Measurements from ENCODE around the gene BAIAP2. TPM values are rescaled to one million over a fixed set of nuclear protein-coding genes. Genes with fewer than 3 reads are reported as not detected.
"Not testable (repeated sequence)": the region's sequence is repeated elsewhere in the genome, so short reads cannot be mapped to it uniquely, and the experiment has no call there.

Gene BAIAP2
- polyA plus RNA-seq, 4 donors, result 37.8 to 51.1 (median 44.0) TPM

DNA sequence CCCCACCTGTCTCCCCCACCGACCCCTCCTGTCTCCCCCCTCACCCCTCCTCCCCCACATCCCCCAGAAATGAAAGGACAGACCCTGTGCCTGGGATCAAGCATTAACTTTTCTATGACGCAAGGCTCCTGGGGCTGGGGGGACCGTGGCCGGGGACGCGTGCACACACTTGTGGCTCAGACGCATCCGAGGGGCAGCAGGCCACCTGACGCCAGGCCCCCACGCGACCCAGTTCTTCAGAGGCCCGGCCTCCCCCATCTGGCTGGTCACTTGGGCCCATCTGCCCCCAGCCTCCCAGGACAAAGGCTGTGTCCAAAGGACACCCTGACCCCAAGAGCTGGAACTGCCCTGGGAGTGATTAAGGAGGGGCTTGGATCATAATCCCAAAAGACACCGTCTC lies 116.3 kb downstream of the BAIAP2 start:
- DNase-seq (ENCODE audit: low read depth in 4 of 4, low spot score in 3 of 4), result no peak

DNA sequence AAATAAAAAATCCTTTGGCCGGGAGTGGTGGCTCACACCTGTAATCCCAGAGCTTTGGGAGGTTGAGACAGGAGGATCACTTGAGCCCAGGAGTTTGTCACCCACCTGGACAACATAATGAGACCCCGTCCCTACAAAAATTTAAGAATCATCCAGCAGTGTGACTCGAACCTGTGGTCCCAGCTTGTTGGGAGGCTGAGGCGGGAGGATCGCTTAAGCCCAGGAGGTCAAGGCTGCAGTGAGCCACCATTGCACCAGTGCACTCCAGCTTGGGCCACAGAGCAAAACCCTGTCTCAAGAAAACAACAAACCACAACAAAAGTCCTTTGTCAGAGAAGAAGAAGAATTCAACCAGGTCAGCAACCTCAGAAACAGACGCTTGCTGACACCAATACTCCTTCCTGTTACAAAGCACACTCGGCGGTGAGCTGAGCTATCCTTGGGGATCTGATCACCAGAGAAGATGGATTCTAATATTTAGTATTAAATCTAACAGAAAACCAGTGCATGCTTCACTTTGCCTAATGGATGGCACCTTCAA lies 117.4 kb downstream of the BAIAP2 start:
- DNase-seq (ENCODE audit: low read depth in 4 of 4, low spot score in 3 of 4), result no peak

DNA sequence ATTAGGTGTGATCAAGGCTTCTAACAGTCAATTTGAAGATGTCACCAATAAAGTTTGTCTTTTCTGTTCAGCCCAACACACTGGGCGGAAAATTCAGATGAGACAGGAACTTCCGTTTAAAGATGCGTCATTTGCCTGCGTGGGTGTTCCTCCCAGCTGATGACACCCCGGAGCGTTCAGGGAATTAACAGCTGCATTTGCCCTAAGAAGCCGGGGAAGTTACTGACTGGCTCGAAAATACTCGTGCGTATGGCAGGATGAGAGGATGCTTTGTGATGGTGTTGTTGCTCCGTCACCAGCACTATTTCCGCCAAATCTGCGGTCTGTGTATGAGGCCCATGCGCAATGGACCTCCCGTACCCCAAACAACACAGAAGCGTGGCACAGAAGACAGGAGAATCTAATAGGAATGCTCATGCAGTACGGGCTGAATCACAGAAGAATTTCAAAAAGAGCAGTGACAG lies 118.4 kb downstream of the BAIAP2 start:
- no peak for DNase-seq (ENCODE audit: low read depth in 4 of 4, low spot score in 3 of 4)

DNA sequence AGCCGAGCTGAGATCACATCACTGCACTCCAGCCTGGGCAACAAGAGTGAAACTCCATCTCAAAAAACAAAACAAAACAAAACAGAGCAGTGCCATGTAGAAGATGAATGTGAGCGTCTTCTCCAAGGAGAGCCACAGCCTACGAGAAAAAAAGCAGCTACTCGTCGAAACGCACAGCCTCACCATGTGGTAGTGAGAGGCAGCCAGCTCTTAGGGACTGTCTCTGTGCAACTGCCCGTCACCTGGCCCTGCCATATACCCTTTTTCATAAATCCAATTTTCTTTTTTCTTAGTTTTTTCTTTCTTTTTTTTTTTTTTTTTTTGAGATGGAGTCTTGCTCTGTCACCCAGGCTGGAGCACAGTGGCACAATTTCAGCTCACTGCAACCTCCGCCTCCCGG lies 119.1 kb downstream of the BAIAP2 start:
- not testable (repeated sequence) for DNase-seq (ENCODE audit: low read depth in 4 of 4, low spot score in 3 of 4)

DNA sequence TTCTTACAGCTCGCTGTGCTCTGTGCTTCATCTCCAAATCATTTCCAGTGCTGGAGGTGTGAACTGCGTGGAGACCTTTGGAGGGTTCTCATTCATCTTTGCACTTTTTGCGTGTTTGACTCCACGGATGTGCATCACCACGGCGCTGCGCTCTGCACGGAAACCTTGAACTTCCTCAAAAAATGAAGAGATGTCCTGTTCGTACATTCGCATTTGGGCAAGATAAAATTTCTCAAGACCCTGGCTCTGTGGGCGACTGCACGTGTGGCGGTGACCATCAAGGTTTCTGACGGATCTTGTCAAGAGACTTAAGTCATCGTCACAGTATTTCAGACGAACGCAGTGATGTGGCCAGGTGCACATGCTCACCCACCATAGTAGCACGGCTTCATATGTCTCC lies 120.0 kb downstream of the BAIAP2 start:
- no peak for DNase-seq (ENCODE audit: low read depth in 4 of 4, low spot score in 3 of 4)

DNA sequence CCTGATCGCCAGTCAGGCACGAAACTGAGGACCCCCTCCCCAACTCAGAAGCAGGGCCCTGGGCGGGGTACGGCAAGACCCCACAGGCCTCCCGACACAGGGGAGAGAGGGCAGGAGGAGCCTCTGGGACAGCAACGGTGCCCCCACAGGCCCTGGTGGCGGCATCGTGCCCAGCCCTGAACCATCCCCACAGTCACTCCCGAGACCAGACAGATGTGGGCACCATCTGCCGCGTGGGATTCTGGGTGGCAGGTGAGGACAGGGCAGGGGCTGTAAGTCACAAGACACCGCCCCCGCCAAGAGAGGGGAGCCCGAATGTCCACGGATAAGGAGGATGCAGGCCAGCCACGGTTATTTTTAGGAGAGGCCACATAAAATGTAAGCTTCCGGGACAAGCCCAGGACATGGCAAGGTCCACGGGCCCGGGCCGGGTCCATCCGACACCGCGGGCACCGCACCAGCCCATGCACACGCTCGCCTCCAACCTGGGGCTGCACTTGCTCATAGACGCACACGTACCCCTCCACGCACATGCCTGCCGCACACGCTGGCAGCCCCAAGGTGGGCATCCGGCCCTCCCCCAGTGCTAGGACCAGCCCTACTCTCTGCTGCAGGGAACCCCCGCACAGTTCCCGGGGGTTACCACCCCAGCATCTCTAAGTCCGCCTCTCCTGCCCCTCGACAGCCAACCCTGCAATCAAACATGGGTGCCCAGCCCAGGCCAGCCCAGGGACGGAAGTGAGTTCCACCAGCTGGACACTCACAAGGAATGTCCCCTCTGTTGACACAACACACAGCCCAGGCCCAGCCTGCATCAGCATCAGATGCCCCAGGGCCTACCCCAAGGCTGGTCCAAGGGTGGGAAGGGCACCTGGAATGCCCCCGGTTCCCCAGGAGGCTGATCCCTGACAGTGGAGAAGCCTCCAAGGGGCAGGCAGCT lies 122.2 kb downstream of the BAIAP2 start:
- DNase-seq (ENCODE audit: low read depth in 4 of 4, low spot score in 3 of 4), result no peak

DNA sequence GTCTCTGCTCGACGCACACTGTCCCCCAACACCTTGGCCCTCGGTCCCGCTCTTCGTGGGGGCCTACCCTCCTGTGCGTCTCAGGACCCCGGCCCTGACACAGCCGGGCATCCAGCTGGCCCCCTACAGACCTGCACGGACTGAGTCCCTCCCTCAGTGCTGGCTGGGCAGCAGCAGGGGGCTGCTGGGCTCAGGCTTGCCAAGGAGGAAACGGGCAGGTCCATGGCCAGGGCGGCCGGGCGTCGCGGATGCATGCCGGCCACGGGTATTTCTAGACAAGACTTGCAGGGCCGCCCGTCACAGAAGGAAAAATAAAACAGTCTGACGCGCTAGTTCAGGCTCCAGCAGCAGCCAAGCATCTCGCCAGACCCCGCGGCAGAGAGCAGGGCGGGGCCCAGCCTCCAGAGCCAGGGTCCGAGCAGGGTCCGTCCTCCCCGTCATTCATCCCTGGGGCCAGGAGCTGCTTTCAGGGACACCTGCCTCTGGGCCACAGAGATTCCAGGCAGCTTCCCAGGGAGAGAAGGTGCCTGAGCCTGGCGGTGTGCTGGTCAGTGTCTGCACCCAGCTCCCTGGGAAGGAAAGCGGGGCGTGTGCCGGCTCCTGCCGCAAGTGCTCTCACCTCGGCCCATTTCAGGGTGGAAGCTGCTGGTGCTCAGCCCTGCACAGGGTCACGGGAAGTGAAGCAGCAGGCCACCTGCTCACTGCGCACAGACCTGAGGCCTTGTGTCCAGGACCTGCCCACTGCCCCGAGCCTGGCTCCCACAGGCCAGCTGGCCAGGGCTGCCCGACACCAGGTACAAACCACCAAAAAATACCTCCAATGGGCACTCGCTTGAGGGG lies 123.1 kb downstream of the BAIAP2 start:
- no peak for DNase-seq (ENCODE audit: low read depth in 4 of 4, low spot score in 3 of 4)

DNA sequence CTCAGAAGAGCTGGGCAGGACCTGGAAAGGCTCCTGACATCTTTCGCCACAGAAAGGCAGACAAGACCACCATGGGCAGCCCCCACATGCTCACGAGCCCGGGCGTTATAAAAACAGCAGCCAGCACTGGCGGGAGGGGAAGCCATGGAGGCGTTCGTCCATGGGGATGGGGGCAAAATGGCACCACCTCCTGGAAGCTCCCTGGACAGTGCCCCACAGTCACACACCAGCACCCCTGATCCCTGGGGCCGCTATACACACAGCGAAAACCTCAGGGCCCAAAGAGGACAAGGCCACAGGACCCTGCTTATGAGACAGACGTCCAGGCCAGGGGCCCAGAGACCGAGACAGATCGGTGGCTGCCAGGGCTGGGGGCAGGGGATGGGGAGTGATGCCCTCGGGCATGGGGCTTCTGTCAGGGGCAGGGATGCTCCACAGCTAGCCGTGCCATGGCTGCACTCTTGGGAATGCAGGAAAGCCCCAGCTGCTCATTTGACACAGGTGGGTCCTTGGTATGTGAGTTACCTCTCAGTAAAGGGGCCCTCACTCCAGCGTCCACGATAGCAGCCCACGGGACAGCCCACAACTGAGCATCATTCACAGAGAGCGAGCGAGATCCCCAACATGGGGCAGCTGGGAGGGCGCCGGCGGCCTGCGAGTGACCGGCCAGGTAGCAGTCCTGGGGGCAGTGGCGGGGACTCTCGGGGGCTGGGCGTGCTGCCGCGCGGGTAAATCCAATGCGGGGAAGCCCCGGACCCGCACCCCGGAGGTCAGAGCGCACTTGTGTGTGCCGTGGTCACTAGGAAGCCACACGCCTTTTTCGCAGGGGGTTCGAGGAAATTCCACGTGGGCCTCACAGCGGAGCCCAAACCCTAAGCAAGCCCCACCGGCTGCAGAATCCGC lies 124.0 kb downstream of the BAIAP2 start:
- DNase-seq (ENCODE audit: low read depth in 4 of 4, low spot score in 3 of 4), result no peak

DNA sequence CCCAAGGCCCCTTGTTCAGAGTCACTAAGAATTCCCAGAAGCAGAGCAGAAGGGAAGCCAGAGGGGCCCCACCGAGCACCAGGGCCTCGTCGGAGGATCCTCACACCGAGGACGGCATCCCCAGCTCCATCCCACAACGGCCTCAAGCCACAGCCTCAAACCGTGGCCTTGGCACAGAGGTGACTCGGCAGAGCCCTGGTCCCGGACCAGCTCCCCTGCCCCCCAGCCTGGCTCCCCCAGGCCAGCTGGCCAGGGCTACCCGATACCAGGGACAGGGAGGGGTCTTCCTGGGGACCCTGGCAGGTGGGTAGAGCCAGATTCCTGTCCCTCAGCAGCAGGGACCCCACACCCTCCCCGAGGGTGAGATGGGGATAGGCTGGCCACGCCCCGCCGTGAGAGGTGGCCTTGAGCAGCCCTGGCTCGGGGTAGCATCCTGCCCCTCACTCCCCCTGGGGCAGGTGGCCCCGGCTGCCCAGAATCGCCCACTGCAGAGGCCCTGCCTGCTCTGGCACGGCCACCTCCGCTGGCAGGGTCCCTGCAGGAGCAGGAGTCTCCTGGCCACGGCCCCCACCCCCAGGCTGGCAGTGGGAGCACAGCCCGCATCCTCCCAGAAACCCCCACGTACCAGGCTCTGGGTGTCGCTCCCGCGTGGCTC lies 124.8 kb downstream of the BAIAP2 start:
- DNase-seq (ENCODE audit: low read depth in 4 of 4, low spot score in 3 of 4), result no peak

DNA sequence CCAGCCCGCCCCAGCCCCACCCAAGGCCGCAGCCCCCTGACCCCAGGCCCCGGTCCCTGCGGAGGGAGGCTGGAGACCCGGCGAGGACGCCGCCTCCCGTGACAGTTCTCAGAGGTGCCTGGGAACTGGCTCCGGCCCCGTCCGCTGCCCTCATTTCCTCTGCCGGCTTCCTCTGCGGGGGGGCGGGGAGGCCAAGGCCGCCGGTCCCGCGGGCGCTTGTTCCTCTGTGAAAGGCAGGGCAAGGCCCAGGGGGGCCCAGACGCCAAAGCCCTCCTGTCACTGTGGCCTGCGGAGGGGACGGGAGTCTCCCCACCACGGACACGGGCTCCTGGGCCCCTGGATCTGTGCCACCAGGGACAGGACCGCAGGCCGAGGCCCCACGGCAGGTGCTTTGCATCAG lies 125.4 kb downstream of the BAIAP2 start:
- no peak for DNase-seq (ENCODE audit: low read depth in 4 of 4, low spot score in 3 of 4)

DNA sequence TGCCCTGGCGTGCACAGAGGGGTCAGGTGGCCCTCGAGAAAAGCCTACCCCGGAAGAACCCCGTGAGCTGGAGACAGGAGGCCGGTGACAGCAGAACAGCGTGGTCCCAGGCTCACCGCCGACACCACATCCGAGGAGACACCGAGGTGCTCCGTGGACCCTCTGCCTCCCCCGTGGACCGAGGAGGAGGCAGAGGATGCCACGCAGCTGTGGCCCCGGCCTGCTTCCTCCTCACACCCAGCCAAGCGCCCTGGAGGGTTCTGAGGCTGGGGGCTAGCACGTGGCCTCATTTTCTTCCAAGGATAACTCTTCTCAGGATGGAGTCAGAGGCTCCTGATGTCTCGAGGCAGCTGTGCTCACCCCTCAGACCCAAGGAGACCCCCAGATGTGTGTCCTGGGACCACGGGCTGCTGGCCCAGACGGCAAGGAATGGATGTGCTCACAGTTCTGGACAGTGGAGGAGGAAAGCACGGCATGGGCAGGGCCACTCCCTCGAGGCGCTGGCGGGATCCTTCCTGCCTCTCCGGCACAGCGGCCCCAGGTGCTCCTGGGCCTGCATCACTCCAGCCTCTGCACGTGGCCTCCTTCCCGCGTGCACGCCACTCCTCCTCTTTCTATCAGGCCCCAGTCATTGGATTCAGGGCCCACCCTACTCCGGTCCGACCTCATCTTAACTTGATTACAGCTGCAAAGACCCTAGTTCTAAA lies 125.9 kb downstream of the BAIAP2 start:
- DNase-seq (ENCODE audit: low read depth in 4 of 4, low spot score in 3 of 4), result no peak

DNA sequence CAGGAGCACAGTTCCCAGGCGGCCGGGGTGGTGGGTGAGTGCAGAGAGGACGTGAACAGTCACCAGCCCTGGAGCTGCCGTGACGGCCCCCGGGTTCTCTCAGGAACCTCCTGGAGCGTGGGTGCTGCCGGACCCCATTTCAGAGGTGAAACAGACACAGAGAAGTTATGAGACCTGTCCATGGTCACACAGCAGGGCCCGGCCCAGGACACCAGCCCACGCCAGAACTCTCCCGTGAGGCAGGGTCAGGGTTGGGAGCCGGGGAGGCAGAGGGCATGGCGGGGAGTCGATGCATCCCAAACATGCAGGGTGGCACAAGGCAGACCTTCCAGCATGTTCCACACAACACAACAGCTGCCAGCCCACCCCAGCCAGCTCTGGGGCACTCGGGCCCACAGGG lies 126.6 kb downstream of the BAIAP2 start:
- DNase-seq (ENCODE audit: low read depth in 4 of 4, low spot score in 3 of 4), result no peak

DNA sequence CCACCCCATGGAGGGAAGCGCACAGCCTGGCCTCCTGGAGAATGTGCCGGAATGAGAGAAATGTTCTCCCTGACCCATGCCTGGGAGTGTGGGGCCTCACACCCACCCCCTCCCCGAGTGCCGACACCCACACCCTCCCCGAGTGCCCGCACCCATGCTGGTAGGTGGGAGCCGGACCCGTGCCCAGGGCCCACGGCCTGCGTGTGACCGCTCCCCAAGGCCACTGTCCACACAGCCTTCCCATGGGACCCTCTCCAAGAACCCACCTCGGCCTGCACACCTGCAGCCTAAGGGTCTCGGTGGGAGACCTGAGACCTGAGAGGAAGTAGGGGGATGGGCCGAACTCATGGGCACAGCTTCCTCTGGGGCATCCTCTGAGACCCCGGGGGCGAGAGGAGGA lies 127.0 kb downstream of the BAIAP2 start:
- DNase-seq (ENCODE audit: low read depth in 4 of 4, low spot score in 3 of 4), result no peak

DNA sequence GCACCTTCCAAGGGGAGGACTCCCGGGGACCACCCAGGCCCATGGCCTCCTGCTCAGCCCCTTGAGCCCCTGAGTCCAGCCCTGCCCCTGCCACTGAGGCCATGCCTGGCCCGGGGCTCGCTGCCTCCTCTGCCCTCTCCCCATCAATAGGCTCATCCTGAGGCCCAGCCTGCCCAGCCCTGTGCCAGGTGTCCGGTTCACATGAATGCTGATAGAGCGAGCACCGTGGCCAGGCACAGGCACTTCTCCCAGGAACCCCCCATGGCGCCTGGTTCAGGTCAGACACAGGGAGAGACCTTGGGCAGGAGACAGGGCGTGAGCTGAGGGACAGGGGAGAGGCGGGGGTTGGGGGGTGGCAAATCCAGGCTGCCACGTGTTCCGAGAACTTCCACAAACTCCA lies 127.5 kb downstream of the BAIAP2 start:
- no peak for DNase-seq (ENCODE audit: low read depth in 4 of 4, low spot score in 3 of 4)

DNA sequence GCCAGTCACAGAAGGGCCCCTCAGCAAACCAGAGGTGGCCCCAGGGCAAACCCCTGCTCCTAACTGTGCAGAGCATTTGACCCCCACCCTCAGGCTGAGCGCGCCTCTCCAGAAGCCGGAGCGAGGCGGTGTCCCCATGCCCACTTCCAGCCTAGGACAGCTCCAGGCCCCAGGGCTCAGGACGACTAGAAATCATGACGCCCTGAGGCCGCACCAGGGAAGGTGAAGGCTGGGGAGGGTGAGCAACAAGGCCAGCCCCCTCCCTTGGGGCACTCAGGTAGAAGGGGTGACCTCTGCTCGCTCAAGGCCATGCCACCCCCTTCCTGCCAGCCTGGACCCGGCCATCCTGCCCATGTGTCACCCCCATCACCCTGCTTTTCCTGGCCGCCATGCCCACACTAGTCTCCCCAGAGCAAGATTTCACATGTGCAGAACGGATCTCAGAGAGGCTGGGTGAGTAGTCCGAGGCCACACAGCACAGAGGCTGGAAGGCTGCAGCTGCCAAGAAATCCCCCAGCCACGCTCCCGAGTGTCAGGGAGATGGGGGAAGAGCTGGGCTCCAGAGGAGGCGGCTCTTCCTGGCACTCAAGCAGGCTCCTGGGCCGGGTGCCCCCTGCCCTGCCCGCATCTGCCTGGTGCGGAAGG lies 128.2 kb downstream of the BAIAP2 start:
- no peak for DNase-seq (ENCODE audit: low read depth in 4 of 4, low spot score in 3 of 4)

DNA sequence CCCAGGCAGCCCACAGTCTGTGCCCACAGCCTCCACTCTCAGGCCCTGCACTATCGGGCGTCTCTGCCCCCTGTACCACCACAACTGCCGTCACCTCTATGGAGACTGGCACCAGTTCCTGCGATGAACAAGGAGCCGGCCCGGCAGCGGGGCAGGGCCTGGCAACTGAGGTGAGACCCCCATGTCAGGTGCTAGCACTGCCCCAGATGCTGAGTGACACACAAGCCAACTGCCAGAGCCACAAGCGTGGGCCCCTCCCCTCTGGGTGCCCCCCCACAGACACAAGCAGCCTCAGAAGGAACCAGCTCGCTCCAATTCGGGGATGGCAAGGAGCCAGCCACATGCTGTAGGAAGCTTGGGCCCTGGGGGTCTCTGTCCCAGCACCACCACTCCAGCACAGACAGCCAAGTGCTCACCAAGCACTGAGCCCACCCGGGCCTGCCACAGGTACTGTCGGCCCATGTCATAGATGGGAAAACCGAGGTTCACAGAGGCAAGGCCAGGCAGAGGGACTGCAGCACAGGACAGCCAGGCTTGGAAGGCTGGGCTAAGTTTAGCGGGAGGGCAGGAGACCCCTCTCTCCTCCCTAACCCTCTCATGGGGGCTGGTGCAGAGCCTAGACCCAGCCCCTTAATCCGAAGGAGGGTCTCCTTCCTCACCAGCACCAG lies 128.9 kb downstream of the BAIAP2 start:
- DNase-seq (ENCODE audit: low read depth in 4 of 4, low spot score in 3 of 4), result no peak

DNA sequence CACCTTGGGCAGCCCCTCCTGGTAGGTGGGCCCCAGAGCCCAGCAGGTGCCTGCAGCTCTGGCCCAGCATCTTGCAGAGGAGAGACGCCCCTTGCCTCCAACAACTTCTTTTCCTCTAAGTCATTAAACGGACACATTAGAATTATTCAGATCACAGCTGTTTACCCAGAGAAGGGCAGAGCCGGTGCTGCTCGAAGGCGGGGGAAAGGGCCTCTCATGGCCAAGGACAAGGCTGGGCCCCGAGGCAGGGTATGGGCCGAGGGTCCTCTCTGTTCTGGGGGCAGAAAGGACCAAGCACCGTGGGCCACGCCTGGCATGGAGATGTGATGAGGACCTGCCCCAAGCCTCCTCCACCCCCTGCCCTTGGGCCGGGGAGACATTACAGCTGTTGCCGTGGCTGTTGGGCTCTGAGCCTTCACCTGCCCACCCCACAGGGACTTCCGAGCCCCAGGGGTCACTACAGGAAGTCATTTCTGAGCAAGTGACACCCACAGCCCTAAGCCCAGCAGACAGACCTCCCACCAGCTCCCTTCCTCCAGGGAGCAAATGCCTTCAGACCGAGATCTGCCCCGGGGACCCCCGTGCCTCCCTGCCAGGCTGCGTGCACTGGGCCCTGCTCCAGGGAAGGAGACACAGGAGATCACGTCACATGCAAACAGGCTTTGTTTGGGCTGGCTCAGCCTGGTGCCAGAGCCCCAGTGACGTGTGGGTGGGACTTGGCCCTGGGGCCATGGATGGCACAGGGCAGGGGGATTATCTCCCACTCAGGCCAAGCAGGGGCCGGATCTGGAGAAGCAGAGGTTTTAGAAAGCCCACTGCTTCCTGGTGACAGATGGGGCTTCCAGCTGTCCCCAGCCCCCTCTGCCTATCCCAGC lies 129.7 kb downstream of the BAIAP2 start:
- no peak for DNase-seq (ENCODE audit: low read depth in 4 of 4, low spot score in 3 of 4)

All from right renal pelvis (tissue), 4 donors.